Measurements from ENCODE around the gene GNB1.
A peak's percentile ranks its signal among the peaks of the same experiment; 100 is the strongest.

Gene GNB1

DNA sequence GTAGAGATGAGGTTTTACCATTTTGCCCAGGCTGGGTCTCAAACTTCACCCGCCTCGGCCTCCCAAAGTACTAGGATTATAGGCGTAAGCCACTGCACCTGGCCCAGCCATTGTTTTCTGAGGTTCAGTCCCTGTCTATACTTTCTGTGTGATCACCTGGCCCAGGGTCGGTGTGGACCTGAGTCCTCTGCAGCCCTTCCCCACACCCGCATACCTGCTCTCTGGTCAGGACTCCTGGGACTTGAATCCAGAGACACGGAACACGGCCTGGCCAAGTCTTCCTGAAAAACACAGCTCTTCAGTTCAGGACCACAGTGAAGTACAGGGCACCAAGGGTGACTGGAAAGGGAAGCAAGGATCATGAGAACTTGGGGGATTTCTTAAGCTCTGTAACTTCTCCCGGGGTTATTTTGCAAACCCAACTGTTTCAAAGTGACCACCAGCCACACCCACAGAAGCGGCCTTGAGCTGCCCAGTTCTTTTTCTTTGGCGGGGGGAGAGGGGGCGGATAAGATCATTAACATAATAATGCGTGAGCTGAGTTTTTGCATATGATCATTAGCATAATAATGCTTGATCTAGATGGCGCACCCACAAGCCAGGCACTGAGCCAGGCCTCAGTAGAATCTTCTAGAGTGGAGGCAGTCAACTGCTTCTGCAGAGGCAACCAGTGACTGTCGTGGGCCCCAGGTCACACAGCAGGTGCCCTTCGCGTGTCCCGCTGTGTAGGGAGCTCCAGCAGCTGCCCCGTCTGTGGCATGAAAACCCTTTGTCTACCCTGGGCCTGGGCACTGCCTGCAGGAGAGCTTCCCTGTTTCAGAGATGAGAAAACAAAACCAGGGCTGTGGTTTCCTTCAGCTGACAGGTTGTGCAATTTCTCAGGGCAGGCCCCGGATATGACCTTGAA is 110.9 kb downstream of the GNB1 start:
- H2BK15ac ChIP-seq (ENCODE audit: low read depth, poor library complexity, severe bottlenecking) = no peak overlapping the region
- no peak overlapping the region for H3K23ac ChIP-seq (ENCODE audit: low read length in 2 of 2)
- H3K27ac ChIP-seq (ENCODE audit: low read length, poor library complexity, severe bottlenecking) = no peak overlapping the region
- no peak overlapping the region for H2BK5ac ChIP-seq (ENCODE audit: low read depth, low read length, poor library complexity, severe bottlenecking)
- no peak overlapping the region for H2BK120ac ChIP-seq (ENCODE audit: low read depth, low read length)
- H3K79me1 ChIP-seq (replicated peaks; ENCODE audit: low read length, poor library complexity, severe bottlenecking) = peaks cover 13% of the 10 kb centered on the region
- no peak overlapping the region for H2BK12ac ChIP-seq (ENCODE audit: low read length in 2 of 2)
- no peaks in the 10 kb centered on the region for H3K9me3 ChIP-seq (ENCODE audit: control insufficient read depth, low read length)
- peaks cover 4 to 35% of the 10 kb centered on the region in 2 experiments for H3K36me3 ChIP-seq (ENCODE audit: control insufficient read depth in 1 of 2, insufficient read depth in 2 of 2, low read depth in 1 of 2, low read length in 2 of 2)
- no peak overlapping the region for H2AK5ac ChIP-seq (ENCODE audit: low read length, severe bottlenecking)
- H2AFZ ChIP-seq (ENCODE audit: low read depth, low read length) = no peak overlapping the region
- H3K4me3 ChIP-seq (ENCODE audit: insufficient read depth in 1 of 2, low read depth in 1 of 2, low read length in 2 of 2) = no peak overlapping the region
- no peak overlapping the region for H4K8ac ChIP-seq (ENCODE audit: low read length)
- H3K4ac ChIP-seq (ENCODE audit: low read depth in 1 of 2, low read length in 2 of 2) = no peak overlapping the region
- peak overlapping the region in 1 of 2 experiments; percentile 8 for H3K18ac ChIP-seq (ENCODE audit: low read depth in 1 of 2, low read length in 2 of 2)
- H4K91ac ChIP-seq (ENCODE audit: low read length) = no peak overlapping the region
- H3K9ac ChIP-seq (ENCODE audit: low read length) = peak overlapping the region; percentile 44
- H3K27me3 ChIP-seq (ENCODE audit: control insufficient read depth in 1 of 2, insufficient read depth in 1 of 2, low read length in 2 of 2) = no peaks in the 10 kb centered on the region
- peak; percentile 69 for DNase-seq
- no peak overlapping the region for H3K14ac ChIP-seq (ENCODE audit: low read length in 2 of 2)
- H3K4me1 ChIP-seq (ENCODE audit: control insufficient read depth, insufficient read depth, low read depth, low read length) = peaks cover 43% of the 10 kb centered on the region
- no peak overlapping the region for H3K4me2 ChIP-seq (ENCODE audit: low read length, poor library complexity, severe bottlenecking)
- 61% methylated on average over 18 of the region's 19 CpGs for WGBS

- peak overlapping the region in 1 of 2 experiments; percentile 76 for H3K4me3 ChIP-seq (ENCODE audit: insufficient read depth in 1 of 2, low read depth in 1 of 2, low read length in 2 of 2)
- no peak overlapping the region for H3K27ac ChIP-seq (ENCODE audit: low read length, poor library complexity, severe bottlenecking)
- no peak overlapping the region for H3K23ac ChIP-seq (ENCODE audit: low read length in 2 of 2)
- H3K9ac ChIP-seq (ENCODE audit: low read length) = peak overlapping the region; percentile 89
- no peak overlapping the region for H3K14ac ChIP-seq (ENCODE audit: low read length in 2 of 2)
- peaks cover 0 to 32% of the 10 kb centered on the region in 2 experiments for H3K36me3 ChIP-seq (ENCODE audit: control insufficient read depth in 1 of 2, insufficient read depth in 2 of 2, low read depth in 1 of 2, low read length in 2 of 2)
- no peaks in the 10 kb centered on the region for H3K27me3 ChIP-seq (ENCODE audit: control insufficient read depth in 1 of 2, insufficient read depth in 1 of 2, low read length in 2 of 2)
- no peak for DNase-seq
- H2BK5ac ChIP-seq (ENCODE audit: low read depth, low read length, poor library complexity, severe bottlenecking) = no peak overlapping the region
- peaks cover 11% of the 10 kb centered on the region for H3K79me1 ChIP-seq (replicated peaks; ENCODE audit: low read length, poor library complexity, severe bottlenecking)
- no peak overlapping the region for H3K18ac ChIP-seq (ENCODE audit: low read depth in 1 of 2, low read length in 2 of 2)
- no peak overlapping the region for H2BK12ac ChIP-seq (ENCODE audit: low read length in 2 of 2)
- H3K4ac ChIP-seq (ENCODE audit: low read depth in 1 of 2, low read length in 2 of 2) = no peak overlapping the region
- H2BK15ac ChIP-seq (ENCODE audit: low read depth, poor library complexity, severe bottlenecking) = no peak overlapping the region
- H2BK120ac ChIP-seq (ENCODE audit: low read depth, low read length) = no peak overlapping the region
- H2AFZ ChIP-seq (ENCODE audit: low read depth, low read length) = no peak overlapping the region
- H3K4me1 ChIP-seq (ENCODE audit: control insufficient read depth, insufficient read depth, low read depth, low read length) = peaks cover 43% of the 10 kb centered on the region
- H2AK5ac ChIP-seq (ENCODE audit: low read length, severe bottlenecking) = peak overlapping the region; percentile 24
- no peak overlapping the region for H4K8ac ChIP-seq (ENCODE audit: low read length)
- 65% methylated on average over 7 of the region's 11 CpGs for WGBS
- peak overlapping the region; percentile 95 for H3K4me2 ChIP-seq (ENCODE audit: low read length, poor library complexity, severe bottlenecking)
- no peaks in the 10 kb centered on the region for H3K9me3 ChIP-seq (ENCODE audit: control insufficient read depth, low read length)
- H4K91ac ChIP-seq (ENCODE audit: low read length) = no peak overlapping the region
Measured at GRCh38 chr1:1779320-1779675, 111.6 kb downstream of the GNB1 start.

- Histone ChIP-seq H3K18ac (ENCODE audit: low read depth in 1 of 2, low read length in 2 of 2) (peak overlapping the region; percentile 50 to 64), H3K4ac (ENCODE audit: low read depth in 1 of 2, low read length in 2 of 2) (peak overlapping the region in 1 of 2 experiments; percentile 76), H3K4me3 (ENCODE audit: insufficient read depth in 1 of 2, low read depth in 1 of 2, low read length in 2 of 2) (peak overlapping the region; percentile 76 to 95), H2BK12ac (ENCODE audit: low read length in 2 of 2) (no peak overlapping the region), H2BK120ac (ENCODE audit: low read depth, low read length) (peak overlapping the region; percentile 27), H3K36me3 (ENCODE audit: control insufficient read depth in 1 of 2, insufficient read depth in 2 of 2, low read depth in 1 of 2, low read length in 2 of 2) (peaks cover 0 to 32% of the 10 kb centered on the region in 2 experiments), H2BK15ac (ENCODE audit: low read depth, poor library complexity, severe bottlenecking) (no peak overlapping the region), H2AFZ (ENCODE audit: low read depth, low read length) (no peak overlapping the region), H2AK5ac (ENCODE audit: low read length, severe bottlenecking) (peak overlapping the region; percentile 24), H3K4me2 (ENCODE audit: low read length, poor library complexity, severe bottlenecking) (peak overlapping the region; percentile 95), H3K23ac (ENCODE audit: low read length in 2 of 2) (no peak overlapping the region), H3K27ac (ENCODE audit: low read length, poor library complexity, severe bottlenecking) (no peak overlapping the region), H3K9ac (ENCODE audit: low read length) (peak overlapping the region; percentile 89), H2BK5ac (ENCODE audit: low read depth, low read length, poor library complexity, severe bottlenecking) (no peak overlapping the region), H3K4me1 (ENCODE audit: control insufficient read depth, insufficient read depth, low read depth, low read length) (peaks cover 43% of the 10 kb centered on the region), H3K9me3 (ENCODE audit: control insufficient read depth, low read length) (no peaks in the 10 kb centered on the region), H4K8ac (ENCODE audit: low read length) (peak overlapping the region; percentile 88), H3K14ac (ENCODE audit: low read length in 2 of 2) (peak overlapping the region in 1 of 2 experiments; percentile 38), H3K27me3 (ENCODE audit: control insufficient read depth in 1 of 2, insufficient read depth in 1 of 2, low read length in 2 of 2) (no peaks in the 10 kb centered on the region), H3K79me1 (replicated peaks; ENCODE audit: low read length, poor library complexity, severe bottlenecking) (peaks cover 11% of the 10 kb centered on the region), H4K91ac (ENCODE audit: low read length) (peak overlapping the region; percentile 48)
- DNase-seq = peak; percentile 29
- WGBS = 5% methylated on average over 56 of the region's 68 CpGs
Measured at GRCh38 chr1:1778663-1779319, 112.1 kb downstream of the GNB1 start.
